Measurements from ENCODE around the gene CRP. TPM values are rescaled to one million over a fixed set of nuclear protein-coding genes. Genes with fewer than 3 reads are reported as not detected.
A peak's percentile ranks its signal among the peaks of the same experiment; 100 is the strongest.

CRP gene
- total RNA-seq, 2 donors from 2014 or later, result not detected

DNA sequence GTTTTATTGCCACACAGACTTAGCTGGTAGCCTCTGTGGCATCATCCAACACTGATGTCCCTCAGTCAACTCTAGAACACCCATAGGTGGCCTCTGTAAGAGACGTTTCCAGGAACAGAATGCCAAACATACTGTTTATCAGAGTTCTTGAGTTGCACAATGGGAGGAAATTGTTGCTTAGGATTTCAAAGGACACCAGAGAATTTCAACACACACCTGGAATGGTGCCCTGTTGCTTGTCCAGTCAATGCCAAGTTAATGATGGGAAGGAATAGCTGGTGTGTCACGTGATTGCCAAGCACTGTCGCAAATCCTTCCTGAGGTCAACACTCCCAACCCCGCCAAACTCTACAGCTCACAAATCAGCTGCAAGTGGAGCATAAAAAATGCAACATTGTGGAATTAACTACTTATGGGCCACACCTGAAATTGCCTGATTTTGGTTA, 37.8 kb upstream of the CRP start:
- TF ChIP-seq, protein P1, sequence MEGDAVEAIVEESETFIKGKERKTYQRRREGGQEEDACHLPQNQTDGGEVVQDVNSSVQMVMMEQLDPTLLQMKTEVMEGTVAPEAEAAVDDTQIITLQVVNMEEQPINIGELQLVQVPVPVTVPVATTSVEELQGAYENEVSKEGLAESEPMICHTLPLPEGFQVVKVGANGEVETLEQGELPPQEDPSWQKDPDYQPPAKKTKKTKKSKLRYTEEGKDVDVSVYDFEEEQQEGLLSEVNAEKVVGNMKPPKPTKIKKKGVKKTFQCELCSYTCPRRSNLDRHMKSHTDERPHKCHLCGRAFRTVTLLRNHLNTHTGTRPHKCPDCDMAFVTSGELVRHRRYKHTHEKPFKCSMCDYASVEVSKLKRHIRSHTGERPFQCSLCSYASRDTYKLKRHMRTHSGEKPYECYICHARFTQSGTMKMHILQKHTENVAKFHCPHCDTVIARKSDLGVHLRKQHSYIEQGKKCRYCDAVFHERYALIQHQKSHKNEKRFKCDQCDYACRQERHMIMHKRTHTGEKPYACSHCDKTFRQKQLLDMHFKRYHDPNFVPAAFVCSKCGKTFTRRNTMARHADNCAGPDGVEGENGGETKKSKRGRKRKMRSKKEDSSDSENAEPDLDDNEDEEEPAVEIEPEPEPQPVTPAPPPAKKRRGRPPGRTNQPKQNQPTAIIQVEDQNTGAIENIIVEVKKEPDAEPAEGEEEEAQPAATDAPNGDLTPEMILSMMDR (IDR thresholded peaks at IDR 0.05), result no peak
- peak; percentile 8 for DNase-seq (ENCODE audit: low spot score)
- Histone ChIP-seq H3K27me3 (replicated peaks; ENCODE audit: insufficient read depth) (no peaks in the 10 kb centered on the region), H3K36me3 (no peaks in the 10 kb centered on the region), H3K4me1 (ENCODE audit: control insufficient read depth in 1 of 2, low read depth in 2 of 2) (no peaks in the 10 kb centered on the region), H3K9me3 (no peaks in the 10 kb centered on the region), H3K27ac (no peak overlapping the region), H3K4me3 (no peak overlapping the region)
- peak; percentile 28 for ATAC-seq (ENCODE audit: insufficient number of reproducible peaks, low FRiP score, low read depth)

DNA sequence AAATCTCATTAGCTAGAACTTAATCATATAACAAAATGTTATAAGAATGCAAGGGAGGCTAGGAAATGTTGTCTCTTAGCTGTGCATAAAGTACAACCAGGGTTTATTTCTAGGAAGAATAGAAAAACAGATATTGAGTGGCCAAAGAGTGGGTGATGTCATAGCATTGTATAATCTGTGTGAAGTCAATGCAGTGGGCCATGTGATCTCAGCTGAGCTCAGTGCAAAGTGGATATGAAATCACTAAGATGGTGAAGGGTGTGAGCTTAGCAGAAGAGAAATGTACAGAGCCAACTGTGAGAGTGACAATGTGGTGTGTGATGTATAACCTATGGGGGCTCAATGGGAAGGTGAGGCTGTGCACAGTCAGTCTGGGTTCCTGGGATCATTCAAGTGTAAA, 36.6 kb upstream of the CRP start:
- TF ChIP-seq, protein P1 (IDR thresholded peaks at IDR 0.05), result no peak
- ATAC-seq (ENCODE audit: insufficient number of reproducible peaks, low FRiP score, low read depth), result no peak
- H3K4me1 ChIP-seq (ENCODE audit: control insufficient read depth in 1 of 2, low read depth in 2 of 2), result no peaks in the 10 kb centered on the region
- H3K36me3 ChIP-seq, result no peaks in the 10 kb centered on the region
- no peaks in the 10 kb centered on the region for H3K9me3 ChIP-seq
- no peak overlapping the region for H3K27ac ChIP-seq
- H3K4me3 ChIP-seq, result no peak overlapping the region
- DNase-seq (ENCODE audit: low spot score), result no peak
- H3K27me3 ChIP-seq (replicated peaks; ENCODE audit: insufficient read depth), result no peaks in the 10 kb centered on the region

DNA sequence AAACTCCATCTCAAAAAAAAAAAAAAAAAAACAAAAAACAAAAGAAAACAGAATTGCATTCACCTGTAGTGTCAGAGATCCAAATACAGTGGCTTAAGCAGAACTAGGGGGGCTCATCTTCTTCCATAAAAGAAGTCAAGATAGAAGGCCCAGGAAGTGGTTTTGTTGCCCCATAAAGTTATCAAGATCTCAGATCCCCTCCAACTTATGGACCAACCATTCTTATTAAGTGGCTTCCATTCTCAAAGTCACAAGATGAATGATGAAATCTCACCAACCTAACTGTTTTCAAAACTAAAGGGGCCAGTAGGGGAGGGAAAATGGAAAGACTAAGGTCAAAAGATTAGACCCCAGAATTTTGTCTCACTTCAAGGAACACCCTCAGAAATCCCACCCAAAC, 36.2 kb upstream of the CRP start:
- Histone ChIP-seq H3K4me3 (no peak overlapping the region), H3K9me3 (no peaks in the 10 kb centered on the region), H3K36me3 (no peaks in the 10 kb centered on the region), H3K27ac (no peak overlapping the region), H3K4me1 (ENCODE audit: control insufficient read depth in 1 of 2, low read depth in 2 of 2) (no peaks in the 10 kb centered on the region), H3K27me3 (replicated peaks; ENCODE audit: insufficient read depth) (no peaks in the 10 kb centered on the region)
- no peak for DNase-seq (ENCODE audit: low spot score)
- ATAC-seq (ENCODE audit: insufficient number of reproducible peaks, low FRiP score, low read depth), result no peak
- TF ChIP-seq, protein P1 (IDR thresholded peaks at IDR 0.05), result no peak

DNA sequence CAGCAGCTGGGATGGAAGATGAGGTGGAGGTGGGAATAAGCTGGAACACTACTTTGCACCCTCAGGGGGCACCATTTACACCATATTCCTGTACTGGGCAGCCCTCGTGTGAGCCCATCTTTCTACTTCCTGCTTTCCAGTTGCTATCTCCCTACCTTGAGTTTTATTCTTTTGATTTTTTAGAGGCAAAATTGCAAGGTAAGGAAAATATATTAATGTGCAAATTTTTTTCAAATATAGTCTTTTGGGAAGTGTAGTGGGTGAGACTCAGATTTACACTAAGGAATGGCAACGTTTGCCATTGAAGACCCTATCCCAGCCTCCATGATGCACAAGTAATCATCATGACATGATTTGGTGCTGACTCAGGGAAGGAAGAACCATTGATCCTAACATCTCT, 35.2 kb upstream of the CRP start:
- H3K9me3 ChIP-seq, result no peaks in the 10 kb centered on the region
- H3K27me3 ChIP-seq (replicated peaks; ENCODE audit: insufficient read depth), result no peaks in the 10 kb centered on the region
- DNase-seq (ENCODE audit: low spot score), result no peak
- no peaks in the 10 kb centered on the region for H3K4me1 ChIP-seq (ENCODE audit: control insufficient read depth in 1 of 2, low read depth in 2 of 2)
- H3K36me3 ChIP-seq, result no peaks in the 10 kb centered on the region
- TF ChIP-seq, protein P1 (IDR thresholded peaks at IDR 0.05), result no peak
- ATAC-seq (ENCODE audit: insufficient number of reproducible peaks, low FRiP score, low read depth), result no peak
- H3K27ac ChIP-seq, result no peak overlapping the region
- H3K4me3 ChIP-seq, result no peak overlapping the region

DNA sequence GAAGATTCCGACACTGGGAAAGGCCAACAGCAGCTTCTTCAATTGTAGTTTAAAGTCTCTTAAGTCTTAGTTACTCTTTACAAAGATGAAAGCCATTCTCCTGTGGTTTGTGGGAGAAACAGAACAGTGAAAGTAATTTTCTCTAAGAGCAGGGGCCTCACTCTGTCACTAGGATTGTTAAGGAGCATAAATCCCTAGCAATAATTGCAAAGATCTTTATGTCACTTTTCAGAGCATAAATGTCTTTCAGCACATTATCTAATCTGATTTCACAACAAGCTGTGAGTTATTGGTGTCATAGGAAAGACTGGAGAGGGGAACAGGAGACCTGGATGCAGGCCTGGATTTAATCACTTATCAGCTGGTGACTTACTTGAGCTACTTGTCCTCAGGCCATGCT, 34.0 kb upstream of the CRP start:
- Histone ChIP-seq H3K9me3 (no peaks in the 10 kb centered on the region), H3K27ac (no peak overlapping the region), H3K27me3 (replicated peaks; ENCODE audit: insufficient read depth) (no peaks in the 10 kb centered on the region), H3K4me3 (no peak overlapping the region), H3K4me1 (ENCODE audit: control insufficient read depth in 1 of 2, low read depth in 2 of 2) (no peaks in the 10 kb centered on the region), H3K36me3 (no peaks in the 10 kb centered on the region)
- ATAC-seq (ENCODE audit: insufficient number of reproducible peaks, low FRiP score, low read depth) (no peak), DNase-seq (ENCODE audit: low spot score) (no peak)
- TF ChIP-seq, protein P1 (IDR thresholded peaks at IDR 0.05), result no peak

Measured in thoracic aorta (tissue), 2 donors.